HL-60 (cell line): ENCODE results near the gene ZC3H4.

Experiments
- POLR2AphosphoS5 ChIP-seq: IDR thresholded peaks from 2 replicates; pipeline ENCODE4 v1.6.1; 2012; ENCODE audit warnings: low read depth
- TF ChIP-seq, protein P1 (sequence below): IDR thresholded peaks from one replicate; pipeline ENCODE4 v1.5.1; 2011; ENCODE audit warnings: low read length, control low read depth, inconsistent platforms; ENCODE audit not compliant: insufficient read depth

DNA sequence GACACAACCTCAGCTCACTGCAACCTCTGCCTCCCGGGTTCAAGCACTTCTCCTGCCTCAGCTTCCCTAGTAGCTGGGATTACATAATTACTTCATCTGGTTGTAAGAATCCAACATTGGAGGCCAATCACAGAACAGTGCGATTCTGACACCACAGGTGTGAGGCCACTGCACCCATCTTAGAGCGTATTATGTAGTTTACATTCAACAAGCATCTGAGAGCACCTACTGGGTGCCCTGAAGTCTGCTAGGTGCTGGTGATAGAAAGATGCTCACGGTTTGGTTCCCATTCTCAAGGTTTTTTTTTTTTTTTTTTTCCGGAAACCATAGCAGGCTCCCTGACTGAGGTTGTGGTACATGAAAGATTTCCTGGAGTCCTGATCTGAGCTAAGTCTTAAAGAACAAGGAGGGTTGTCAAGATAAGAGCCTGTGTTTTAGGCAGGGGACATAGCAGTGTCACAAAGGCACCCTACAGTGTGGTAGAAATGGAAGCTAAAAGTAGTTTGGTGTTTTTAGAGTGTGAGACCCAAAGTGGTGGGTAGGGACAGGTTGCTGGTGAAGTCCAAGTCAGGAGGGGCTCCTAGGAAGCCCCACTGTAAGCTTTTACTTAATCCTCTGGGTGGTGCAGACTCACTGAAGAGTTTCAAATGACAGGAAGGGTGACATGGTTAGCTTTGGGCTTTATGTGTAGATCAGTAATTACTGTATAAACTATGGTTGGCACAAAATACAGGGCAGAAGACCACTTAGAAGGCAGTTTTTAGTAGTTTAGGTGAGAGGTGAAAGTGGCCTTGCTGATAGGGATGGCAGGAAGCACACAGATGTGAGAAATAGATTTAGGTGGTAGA, 32.3 kb upstream of the ZC3H4 start:
- TF ChIP-seq, protein P1, sequence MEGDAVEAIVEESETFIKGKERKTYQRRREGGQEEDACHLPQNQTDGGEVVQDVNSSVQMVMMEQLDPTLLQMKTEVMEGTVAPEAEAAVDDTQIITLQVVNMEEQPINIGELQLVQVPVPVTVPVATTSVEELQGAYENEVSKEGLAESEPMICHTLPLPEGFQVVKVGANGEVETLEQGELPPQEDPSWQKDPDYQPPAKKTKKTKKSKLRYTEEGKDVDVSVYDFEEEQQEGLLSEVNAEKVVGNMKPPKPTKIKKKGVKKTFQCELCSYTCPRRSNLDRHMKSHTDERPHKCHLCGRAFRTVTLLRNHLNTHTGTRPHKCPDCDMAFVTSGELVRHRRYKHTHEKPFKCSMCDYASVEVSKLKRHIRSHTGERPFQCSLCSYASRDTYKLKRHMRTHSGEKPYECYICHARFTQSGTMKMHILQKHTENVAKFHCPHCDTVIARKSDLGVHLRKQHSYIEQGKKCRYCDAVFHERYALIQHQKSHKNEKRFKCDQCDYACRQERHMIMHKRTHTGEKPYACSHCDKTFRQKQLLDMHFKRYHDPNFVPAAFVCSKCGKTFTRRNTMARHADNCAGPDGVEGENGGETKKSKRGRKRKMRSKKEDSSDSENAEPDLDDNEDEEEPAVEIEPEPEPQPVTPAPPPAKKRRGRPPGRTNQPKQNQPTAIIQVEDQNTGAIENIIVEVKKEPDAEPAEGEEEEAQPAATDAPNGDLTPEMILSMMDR, result no peak
- no peak for TF ChIP-seq POLR2AphosphoS5
